ENCODE measurements around the gene HSPA12A.

Gene HSPA12A

GRCh38 chr10:116771101-116771958 lies 29.0 kb upstream of the HSPA12A start:
- DNase-seq = peak; percentile 21

GRCh38 chr10:116770281-116770680 lies 27.9 kb upstream of the HSPA12A start:
- DNase-seq = no peak

- DNase-seq = no peak
Observed at GRCh38 chr10:116769791-116770190, 27.4 kb upstream of the HSPA12A start.

GRCh38 chr10:116769368-116769767 lies 27.0 kb upstream of the HSPA12A start:
- DNase-seq = no peak

- DNase-seq = peak; percentile 6
Observed at GRCh38 chr10:116768786-116769185, 26.4 kb upstream of the HSPA12A start.

GRCh38 chr10:116766837-116767634 lies 24.7 kb upstream of the HSPA12A start:
- no peak for DNase-seq

- DNase-seq = peak; percentile 94
Observed at GRCh38 chr10:116766241-116766827, 24.0 kb upstream of the HSPA12A start.

GRCh38 chr10:116765648-116766081 lies 23.3 kb upstream of the HSPA12A start:
- peak; percentile 51 for DNase-seq

GRCh38 chr10:116764979-116765378 lies 22.6 kb upstream of the HSPA12A start:
- no peak for DNase-seq

- no peak for DNase-seq
Observed at GRCh38 chr10:116763440-116763839, 21.1 kb upstream of the HSPA12A start.

GRCh38 chr10:116761883-116762282 lies 19.5 kb upstream of the HSPA12A start:
- no peak for DNase-seq

GRCh38 chr10:116760919-116761318 lies 18.6 kb upstream of the HSPA12A start:
- no peak for DNase-seq

- no peak for DNase-seq
Observed at GRCh38 chr10:116757246-116757645, 14.9 kb upstream of the HSPA12A start.

- no peak for DNase-seq
Observed at GRCh38 chr10:116756277-116756676, 13.9 kb upstream of the HSPA12A start.

GRCh38 chr10:116753759-116754158 lies 11.4 kb upstream of the HSPA12A start:
- peak; percentile 76 for DNase-seq

- no peak for DNase-seq
Observed at GRCh38 chr10:116752969-116753665, 10.8 kb upstream of the HSPA12A start.

GRCh38 chr10:116752563-116752962 lies 10.2 kb upstream of the HSPA12A start:
- DNase-seq = peak; percentile 41

- DNase-seq = no peak
Observed at GRCh38 chr10:116748471-116748870, 6.1 kb upstream of the HSPA12A start.

GRCh38 chr10:116748041-116748440 lies 5.7 kb upstream of the HSPA12A start:
- DNase-seq = peak; percentile 34

GRCh38 chr10:116747325-116747724 lies 5.0 kb upstream of the HSPA12A start:
- DNase-seq = no peak

- no peak for DNase-seq
Observed at GRCh38 chr10:116744885-116745284, 2.5 kb upstream of the HSPA12A start.

- no peak for DNase-seq
Observed at GRCh38 chr10:116744163-116744753, 1.9 kb upstream of the HSPA12A start.

Data from kidney glomerular epithelial cell (primary cell).